Psoas muscle (tissue), 8 donors: Measurements from ENCODE around the gene VMP1. TPM values are rescaled to one million over a fixed set of nuclear protein-coding genes. Genes with fewer than 3 reads are reported as not detected.
A peak's percentile ranks its signal among the peaks of the same experiment; 100 is the strongest.

Experiments
- ATAC-seq, 4 donors: fragments of 200-7000 bp; cut with Tn5 transposase; one replicate each; pipeline ENCODE4 v1.9.1; 2020; ENCODE audit warnings: moderate library complexity in 3 of 4, mild to moderate bottlenecking in 2 of 4
- DNase-seq, 2 donors: peaks; one replicate each; pipeline ENCODE4 v3.0.0-alpha.2; 2020
- H3K27ac ChIP-seq: fragments of 200-600 bp; one replicate; pipeline ENCODE4 v1.8.0; 2022
- H3K27me3 ChIP-seq, 3 donors: fragments of 200-600 bp in 1 of 3; one replicate each; pipeline versions ENCODE4 v1.6.1 to v1.8.0; 2013 to 2022; ENCODE audit warnings: low read length in 2 of 3, mild to moderate bottlenecking in 2 of 3, moderate library complexity in 1 of 3; ENCODE audit not compliant: insufficient read depth in 3 of 3
- H3K36me3 ChIP-seq, 2 donors: fragments of 200-600 bp in 1 of 2; one replicate each; pipeline versions ENCODE4 v1.6.1 to v1.8.0; 2013 to 2022; ENCODE audit warnings: low read depth in 1 of 2, mild to moderate bottlenecking in 1 of 2, moderate library complexity in 1 of 2; ENCODE audit not compliant: insufficient read depth in 1 of 2
- H3K4me1 ChIP-seq: fragments of 200-600 bp; one replicate; pipeline ENCODE4 v1.8.0; 2022
- H3K4me3 ChIP-seq: fragments of 200-600 bp; one replicate; pipeline ENCODE4 v1.8.0; 2022; ENCODE audit warnings: mild to moderate bottlenecking
- H3K9me3 ChIP-seq: fragments of 200-600 bp; one replicate; pipeline ENCODE4 v1.8.0; 2022
- WGBS, 3 donors: extraction: QIAGEN DNeasy Blood & Tissue Kit; methylation state at CpG; one replicate each; pipeline versions ENCODE4 v1.1.6 to v1.1.7; 2013; 5-methylcytosine and 5-hydroxymethylcytosine counted together
- intact Hi-C, 2 donors: fragments of 100-400 bp; cut with DNase I; formaldehyde crosslinking; loops; one replicate each; pipeline versions ENCODE4 v1.11.0 to v1.14.2; 2022
- polyA plus RNA-seq, 3 donors: library from polyadenylated mRNA; stranded (reverse); fragments of 200-250 nt; gene quantifications; one replicate each; pipeline ENCODE4 v1.2.3, GENCODE V29; 2013
- total RNA-seq, 4 donors: library from RNA; stranded (reverse); fragmentation: NEBNext Ultra II Directional in 2 of 4; extraction: Animal tissue kit (Norgen Biotek cat#: 25700) in 2 of 4; gene quantifications; one replicate each; pipeline versions ENCODE4 v1.2.1 to v1.2.4, GENCODE V29; 2021 to 2023
- TF ChIP-seq, protein P1 (sequence below): fragments of 200-600 bp; IDR thresholded peaks from one replicate; pipeline ENCODE4 v1.8.0; 2022; ENCODE audit warnings: antibody characterized with exemption
- donor health status: healthy with polysubstance abuse.
- donor health status: DM: no; HTN: no; CAD: no; lungs with moderate emphysema.
- donor health status: Bipolar disorder and iron deficiency.
- donor health status: healthy.
- donor health status: DM: yes; HTN: yes; CAD: no.
- donor health status: DM: no; HTN: no; CAD: no.
- donor health status: DM: no; HTN: no; CAD: no.
- donor health status: DM: yes; HTN: yes; CAD: no.

The VMP1 gene
- total and polyA plus RNA-seq, 7 donors = 31.3 to 115 (median 60.5) TPM

DNA sequence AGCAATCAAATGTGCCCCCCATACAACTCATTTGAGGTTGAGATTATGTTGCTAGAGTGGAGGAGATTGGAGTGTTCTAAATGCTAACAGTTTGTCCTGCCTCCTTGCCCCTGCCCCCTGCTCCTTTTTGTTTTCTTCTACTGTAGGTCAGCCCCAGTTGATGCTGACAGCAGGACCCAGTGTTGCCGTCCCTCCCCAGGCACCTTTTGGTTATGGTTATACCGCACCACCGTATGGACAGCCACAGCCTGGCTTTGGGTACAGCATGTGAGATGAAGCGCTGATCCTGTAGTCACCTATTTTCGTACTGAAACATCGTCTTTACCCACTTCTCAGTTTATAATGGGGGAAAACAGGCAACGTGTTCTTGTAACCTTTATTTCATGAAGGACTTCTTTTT lies 13.9 kb upstream of the VMP1 start:
- intact Hi-C loops = loop anchor here (5.0 to 10.0 kb wide), 2 partner anchors 36 to 49 kb away; no protein-coding TSS in a partner anchor
- DNase-seq (no peak), ATAC-seq (peak in 1 of 4 donors; percentile 17)
- peaks cover 14 to 100% of the 10 kb centered on the region in 2 donors for H3K36me3 ChIP-seq
- no peak overlapping the region for H3K4me3 ChIP-seq
- H3K9me3 ChIP-seq = no peaks in the 10 kb centered on the region
- no peaks in the 10 kb centered on the region for H3K27me3 ChIP-seq
- H3K4me1 ChIP-seq = no peaks in the 10 kb centered on the region
- no peak overlapping the region for H3K27ac ChIP-seq
- 85 to 89% (median 86%) methylated on average over 7 of the region's 7 CpGs for WGBS, 3 donors
- TF ChIP-seq, protein P1, sequence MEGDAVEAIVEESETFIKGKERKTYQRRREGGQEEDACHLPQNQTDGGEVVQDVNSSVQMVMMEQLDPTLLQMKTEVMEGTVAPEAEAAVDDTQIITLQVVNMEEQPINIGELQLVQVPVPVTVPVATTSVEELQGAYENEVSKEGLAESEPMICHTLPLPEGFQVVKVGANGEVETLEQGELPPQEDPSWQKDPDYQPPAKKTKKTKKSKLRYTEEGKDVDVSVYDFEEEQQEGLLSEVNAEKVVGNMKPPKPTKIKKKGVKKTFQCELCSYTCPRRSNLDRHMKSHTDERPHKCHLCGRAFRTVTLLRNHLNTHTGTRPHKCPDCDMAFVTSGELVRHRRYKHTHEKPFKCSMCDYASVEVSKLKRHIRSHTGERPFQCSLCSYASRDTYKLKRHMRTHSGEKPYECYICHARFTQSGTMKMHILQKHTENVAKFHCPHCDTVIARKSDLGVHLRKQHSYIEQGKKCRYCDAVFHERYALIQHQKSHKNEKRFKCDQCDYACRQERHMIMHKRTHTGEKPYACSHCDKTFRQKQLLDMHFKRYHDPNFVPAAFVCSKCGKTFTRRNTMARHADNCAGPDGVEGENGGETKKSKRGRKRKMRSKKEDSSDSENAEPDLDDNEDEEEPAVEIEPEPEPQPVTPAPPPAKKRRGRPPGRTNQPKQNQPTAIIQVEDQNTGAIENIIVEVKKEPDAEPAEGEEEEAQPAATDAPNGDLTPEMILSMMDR = no peak

DNA sequence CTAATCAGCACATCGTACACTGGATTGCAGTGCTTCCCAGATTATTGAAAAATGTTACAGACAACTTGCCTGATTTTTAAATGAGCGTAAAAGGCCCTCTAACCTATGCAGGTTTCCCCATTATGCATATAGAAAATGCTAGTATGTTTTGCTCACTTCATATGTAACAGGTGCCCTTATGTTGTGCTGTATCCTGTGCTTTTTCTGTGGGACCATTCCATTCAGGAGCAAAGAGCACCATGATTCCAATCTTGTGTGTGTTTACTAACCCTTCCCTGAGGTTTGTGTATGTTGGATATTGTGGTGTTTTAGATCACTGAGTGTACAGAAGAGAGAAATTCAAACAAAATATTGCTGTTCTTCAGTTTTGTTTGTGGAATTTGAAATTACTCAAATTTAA lies 13.1 kb upstream of the VMP1 start:
- TF ChIP-seq, protein P1 = no peak
- Histone ChIP-seq H3K27me3 (no peaks in the 10 kb centered on the region), H3K4me3 (no peak overlapping the region), H3K36me3 (peaks cover 17 to 100% of the 10 kb centered on the region in 2 donors), H3K4me1 (no peaks in the 10 kb centered on the region), H3K9me3 (no peaks in the 10 kb centered on the region), H3K27ac (no peak overlapping the region)
- ATAC-seq (no peak), DNase-seq (no peak)
- intact Hi-C loops = loop anchor here (5.0 to 10.0 kb wide), 2 partner anchors 37 to 50 kb away; no protein-coding TSS in a partner anchor
- WGBS, 3 donors = 85 to 89% (median 86%) methylated on average over 2 of the region's 2 CpGs

DNA sequence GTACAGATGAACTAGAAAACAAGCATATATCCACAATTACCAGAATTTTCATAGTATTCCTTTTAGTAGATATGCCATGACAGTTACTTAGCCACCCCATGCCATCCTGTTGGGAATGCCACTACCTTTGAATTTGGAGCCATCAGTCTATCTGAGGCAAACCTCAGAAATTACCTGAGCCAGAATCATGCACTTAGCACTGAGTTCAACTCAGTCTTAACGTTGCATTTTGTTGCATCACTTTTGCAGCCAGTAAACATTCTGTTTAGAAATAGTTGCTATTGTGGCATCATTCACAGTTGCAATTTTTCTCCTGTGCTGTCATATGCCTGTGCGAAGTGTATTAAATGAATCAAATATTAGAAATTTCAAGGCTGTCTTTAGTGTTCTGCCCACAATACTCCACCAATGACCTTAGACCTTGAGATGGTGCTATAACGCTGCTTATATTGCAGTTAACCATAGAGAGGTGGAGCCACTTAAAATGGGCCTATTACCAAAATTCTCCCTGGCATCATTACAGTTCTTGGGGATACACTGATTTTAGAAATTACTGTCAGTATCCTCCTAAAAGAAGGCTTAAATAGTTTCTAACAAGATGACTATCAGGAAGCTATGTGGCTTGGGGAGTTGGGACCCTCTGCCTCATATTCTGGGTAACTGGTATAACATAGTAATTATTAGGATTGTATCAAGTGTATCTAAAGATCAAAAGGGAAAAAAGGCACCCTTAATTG lies 11.3 kb upstream of the VMP1 start:
- H3K36me3 ChIP-seq = peaks cover 17 to 99% of the 10 kb centered on the region in 2 donors
- H3K9me3 ChIP-seq = no peaks in the 10 kb centered on the region
- no peaks in the 10 kb centered on the region for H3K27me3 ChIP-seq
- no peaks in the 10 kb centered on the region for H3K4me1 ChIP-seq
- intact Hi-C loops = loop anchor here in 1 of 2 donors (10.0 kb wide), 1 partner anchor 51 kb away; no protein-coding TSS in a partner anchor
- H3K4me3 ChIP-seq = no peak overlapping the region
- WGBS, 3 donors = 67 to 71% (median 68%) methylated on average over 3 of the region's 3 CpGs
- TF ChIP-seq, protein P1 = no peak
- peak in 1 of 4 donors; percentile 11 for ATAC-seq
- H3K27ac ChIP-seq = no peak overlapping the region
- no peak for DNase-seq

DNA sequence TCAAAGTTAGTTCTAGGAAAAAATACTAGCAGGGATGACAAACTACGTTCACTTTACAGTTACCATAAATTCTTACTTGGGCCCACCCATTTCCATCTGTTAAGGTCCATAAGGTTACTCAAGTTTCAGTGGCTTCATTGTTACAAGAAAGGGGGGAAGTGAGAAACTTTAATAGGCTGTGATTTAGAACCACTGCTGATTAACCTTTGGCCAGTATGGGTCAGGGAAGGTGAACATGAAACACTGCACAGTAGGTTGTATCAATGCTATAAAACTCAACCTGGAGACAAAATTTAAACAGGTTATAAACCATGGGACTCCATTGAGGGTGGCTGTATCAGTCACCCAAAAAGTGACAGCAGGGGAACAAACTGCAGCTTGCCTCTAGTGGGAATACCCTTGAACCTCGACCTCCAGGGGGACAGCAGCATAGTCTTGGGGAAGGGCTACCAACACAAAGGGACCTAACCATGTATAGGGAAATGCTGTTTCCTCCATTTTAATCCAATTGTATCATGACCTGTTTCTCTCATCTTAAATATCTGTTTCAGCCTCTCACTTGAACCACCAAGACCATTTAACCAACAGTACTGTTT lies 10.7 kb upstream of the VMP1 start:
- intact Hi-C loops = loop anchor here in 1 of 2 donors (10.0 kb wide), 1 partner anchor 52 kb away; no protein-coding TSS in a partner anchor
- ATAC-seq = no peak
- no peaks in the 10 kb centered on the region for H3K9me3 ChIP-seq
- WGBS, 3 donors = 72 to 82% (median 77%) methylated on average over 2 of the region's 2 CpGs
- H3K4me3 ChIP-seq = no peak overlapping the region
- TF ChIP-seq, protein P1 = no peak
- H3K27ac ChIP-seq = no peak overlapping the region
- H3K4me1 ChIP-seq = no peaks in the 10 kb centered on the region
- H3K27me3 ChIP-seq = no peaks in the 10 kb centered on the region
- H3K36me3 ChIP-seq = peaks cover 17 to 94% of the 10 kb centered on the region in 2 donors
- DNase-seq = no peak
